Measurements from ENCODE around the gene AFAP1.

The AFAP1 gene

GRCh38 chr4:7747566-7747965 is 192.1 kb downstream of the AFAP1 start:
- no peak for DNase-seq

DNA sequence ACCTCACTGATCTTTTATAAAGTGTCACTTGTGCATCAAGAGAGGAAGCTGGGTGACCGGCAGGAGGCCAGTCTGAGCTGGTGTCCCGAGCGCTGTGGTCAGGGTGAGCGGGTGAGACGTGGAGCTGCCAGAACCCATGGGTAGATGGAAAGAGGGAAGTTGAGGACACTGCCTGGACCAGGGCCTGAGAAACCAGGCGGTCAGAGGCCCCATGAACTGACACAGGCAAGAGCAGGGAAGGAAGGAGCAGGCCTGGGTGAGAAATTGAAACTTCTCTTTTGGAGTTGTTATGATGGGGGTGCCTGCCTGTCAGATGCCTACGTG is 192.6 kb downstream of the AFAP1 start:
- DNase-seq = no peak

DNA sequence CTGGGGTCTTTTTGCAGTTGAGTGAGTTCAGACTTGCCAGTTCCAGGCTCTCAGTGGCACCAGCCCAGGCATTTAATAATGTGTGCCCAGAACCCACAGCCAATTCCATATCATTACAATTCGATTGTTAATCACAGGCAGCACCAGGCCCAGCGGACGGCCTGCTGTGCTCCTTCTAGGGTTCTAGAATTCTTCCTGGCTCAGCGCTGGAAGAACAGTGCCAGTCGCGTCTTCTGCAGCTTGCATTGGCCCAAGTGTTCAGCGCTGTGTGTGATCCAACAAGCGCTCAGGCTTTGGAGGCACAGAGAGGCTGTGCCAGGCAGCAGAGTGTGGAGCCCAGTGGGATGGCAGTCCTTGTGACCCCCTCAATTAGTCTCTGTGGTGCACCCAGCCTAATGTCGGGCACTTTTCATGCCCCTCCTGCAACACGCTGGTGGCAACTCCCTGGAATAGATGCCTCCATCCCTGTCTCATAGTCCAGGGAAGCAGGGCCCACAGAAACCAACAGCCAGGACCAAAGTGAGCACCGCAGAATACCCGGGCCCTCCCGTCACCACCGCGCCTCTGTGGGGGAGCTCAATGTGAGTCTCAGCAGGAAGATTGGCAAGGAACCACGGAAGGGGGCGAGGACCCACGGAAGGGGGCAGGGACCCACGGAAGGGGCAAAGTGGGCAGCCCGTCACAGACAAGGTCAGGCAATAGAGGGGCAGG is 193.2 kb downstream of the AFAP1 start:
- DNase-seq = no peak

- no peak for DNase-seq
Measured at GRCh38 chr4:7745301-7745885, 194.3 kb downstream of the AFAP1 start.

- no peak for DNase-seq
Measured at GRCh38 chr4:7744142-7744804, 195.4 kb downstream of the AFAP1 start.

DNA sequence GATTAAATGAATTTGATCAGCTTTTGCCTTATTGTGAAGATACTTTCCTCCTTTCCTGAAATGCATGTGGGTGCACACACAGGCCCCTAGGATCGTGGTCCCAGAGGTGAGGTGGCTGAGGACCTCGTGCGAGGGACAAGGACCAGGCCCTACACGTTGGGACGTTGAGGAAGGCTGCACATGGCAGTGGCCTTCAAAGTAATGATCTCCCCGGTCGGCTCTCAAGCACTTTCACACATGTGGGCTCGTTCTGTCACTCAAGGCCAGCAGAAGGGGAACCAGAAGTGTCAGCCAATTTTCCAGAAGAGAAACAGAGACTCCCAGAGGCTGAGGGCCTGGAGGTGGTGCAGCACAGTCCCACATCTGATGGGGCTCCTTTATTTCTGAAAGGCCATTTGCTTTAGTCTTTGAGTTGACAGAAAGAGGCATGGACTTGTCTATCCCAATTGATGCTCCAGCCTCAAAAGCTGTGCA is 196.8 kb downstream of the AFAP1 start:
- no peak for DNase-seq

DNA sequence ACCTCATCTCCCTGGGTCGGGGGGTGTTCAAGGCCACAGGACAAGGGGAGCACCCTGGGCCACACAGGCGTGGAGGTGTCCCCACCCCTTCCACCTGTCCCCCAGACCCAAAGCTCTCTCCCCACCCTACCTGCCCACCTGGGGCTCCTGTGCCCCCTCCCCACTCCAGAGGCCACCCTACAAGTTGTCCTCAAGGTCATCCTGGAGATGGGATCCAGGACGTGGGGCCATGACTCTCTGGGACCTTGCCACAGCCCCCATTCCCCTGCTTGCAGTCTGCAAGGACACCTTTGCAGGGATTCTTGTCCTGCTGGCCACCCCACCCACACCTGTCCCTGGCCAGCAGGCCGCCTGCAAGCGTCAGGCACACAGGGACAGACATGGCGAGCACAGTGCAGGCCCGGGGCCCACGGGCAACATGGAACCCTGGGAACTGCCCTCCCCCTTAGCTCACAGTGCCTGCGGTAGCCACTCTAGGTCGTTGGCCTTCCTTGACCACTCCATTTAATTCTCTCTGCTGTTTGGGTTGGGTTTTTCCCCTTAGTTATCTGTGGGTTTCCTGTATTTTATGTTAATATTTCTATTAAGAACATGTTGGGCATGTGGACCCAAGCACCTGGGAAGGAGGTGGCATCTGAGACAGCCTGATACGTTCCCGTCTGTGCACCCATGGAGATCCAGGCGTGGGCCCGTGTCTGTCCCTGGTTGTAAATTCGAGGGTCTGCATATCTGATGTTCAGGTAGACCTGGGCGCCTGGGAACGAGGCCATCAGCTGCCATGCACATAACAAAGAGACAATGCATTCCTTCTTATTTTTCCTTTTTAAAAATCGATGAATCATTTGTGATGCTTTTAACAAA is 197.5 kb downstream of the AFAP1 start:
- DNase-seq = no peak

- DNase-seq = no peak
Measured at GRCh38 chr4:7740866-7741525, 198.7 kb downstream of the AFAP1 start.

DNA sequence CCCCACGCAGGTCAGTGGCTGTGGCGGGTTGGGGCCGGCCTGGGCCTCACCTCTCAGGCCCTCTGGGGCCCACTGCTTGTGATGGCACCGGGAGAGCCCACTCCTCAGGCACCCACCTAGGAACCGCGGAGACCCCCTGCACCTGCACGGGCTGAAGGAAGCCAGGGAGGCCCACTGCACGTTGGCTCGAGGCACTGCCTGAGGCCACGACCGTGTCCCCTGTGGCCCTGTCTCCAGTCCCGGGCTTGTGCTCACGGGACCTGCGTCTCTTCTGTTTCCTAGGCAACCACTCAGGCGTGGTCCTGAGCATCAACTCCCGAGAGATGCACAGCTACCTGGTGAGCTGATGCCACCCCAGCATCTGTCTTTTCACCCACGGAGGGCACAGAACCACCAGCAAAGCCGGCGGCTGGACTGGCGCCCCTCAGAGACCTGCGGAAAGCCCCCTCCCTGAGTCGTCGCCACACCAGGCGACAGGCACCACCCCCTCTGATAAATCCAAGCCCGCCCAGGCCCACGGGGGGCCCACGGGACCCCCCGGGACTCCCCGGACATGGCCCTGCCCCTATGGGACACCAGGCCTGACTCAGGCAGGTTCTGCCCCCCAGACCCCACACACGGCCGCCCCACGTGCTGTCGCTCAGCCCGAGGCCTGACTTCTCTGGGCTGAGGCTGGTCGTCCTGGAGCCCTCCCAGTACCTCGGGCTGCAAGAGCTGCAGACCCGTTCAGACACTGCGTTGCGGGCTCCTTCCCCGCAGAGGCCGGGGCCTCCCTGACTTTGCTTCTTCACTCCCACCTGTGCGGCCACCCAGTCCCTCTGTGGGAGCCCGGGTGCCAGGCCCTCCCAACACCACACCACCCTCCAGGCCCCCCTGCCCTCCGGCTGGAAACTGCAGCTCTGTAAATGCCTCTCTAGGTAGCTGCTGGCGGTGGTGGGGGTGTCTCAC is 199.5 kb downstream of the AFAP1 start:
- no peak for DNase-seq

- no peak for DNase-seq
Measured at GRCh38 chr4:7739077-7739917, 200.4 kb downstream of the AFAP1 start.

DNA sequence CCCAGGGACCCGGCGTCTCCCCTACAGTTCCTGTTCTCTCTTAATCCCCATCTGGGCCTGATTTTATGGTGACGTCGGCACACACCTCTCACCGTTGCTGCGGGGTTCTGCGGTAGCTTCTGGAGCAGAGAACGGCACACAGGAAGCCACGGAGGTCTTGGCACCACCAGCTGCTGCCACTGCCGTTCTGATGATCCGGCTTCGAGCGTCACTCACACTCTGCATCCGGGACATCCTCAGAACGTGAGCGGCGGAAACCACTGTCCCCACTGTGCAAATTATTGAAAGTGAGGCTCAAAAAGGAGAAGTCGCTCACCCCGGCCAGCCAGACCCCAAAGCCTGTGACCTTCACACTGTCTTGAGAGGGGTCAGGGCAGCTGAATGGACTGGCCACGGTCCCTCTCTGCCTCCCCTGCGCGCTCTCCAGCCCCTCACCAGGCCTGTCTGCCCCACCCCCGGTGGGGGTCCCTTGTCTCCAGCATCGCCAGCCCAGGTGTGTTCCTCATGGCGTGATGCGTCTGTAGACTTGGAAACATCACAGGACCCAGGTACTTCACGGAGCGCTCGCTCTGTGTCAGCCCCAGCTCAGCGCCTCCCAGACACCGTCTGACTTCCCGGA is 201.1 kb downstream of the AFAP1 start:
- DNase-seq = no peak

DNA sequence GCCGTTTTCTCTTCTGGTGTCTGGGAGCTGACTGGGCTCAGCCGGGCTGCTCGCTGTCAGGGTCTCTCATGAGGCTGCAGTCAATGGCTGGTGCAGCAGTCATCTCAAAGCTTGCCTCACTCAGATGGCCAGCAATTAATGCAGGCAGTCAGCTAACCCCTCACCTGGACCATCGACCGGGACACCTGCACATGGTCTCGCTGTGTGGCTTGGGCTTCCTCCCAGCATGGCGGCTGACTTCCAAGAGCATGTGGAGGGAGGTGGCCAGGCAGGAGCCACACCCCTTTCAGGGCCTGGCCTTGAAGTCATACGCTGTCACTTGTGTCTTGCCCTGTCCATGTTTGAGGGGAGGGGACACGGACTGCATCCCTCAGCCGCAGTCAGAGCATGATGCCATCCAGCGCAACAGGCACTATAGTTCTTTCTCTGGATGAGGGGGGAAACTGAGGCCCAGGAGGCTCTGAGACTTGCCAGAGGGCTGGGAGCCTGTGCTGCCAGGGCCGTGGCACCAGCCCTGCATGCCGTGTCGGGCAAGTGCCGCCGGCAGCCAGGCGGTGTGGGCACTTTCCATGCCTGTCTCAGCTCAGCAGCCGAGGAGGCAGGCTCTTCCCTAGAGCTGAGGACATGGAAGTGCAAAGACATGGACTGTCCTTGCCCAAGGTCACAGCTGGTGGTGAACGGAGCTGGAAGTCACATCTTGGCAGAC is 201.8 kb downstream of the AFAP1 start:
- no peak for DNase-seq

- DNase-seq = no peak
Measured at GRCh38 chr4:7737268-7737645, 202.4 kb downstream of the AFAP1 start.

GRCh38 chr4:7736436-7737267 is 203.0 kb downstream of the AFAP1 start:
- no peak for DNase-seq

- DNase-seq = no peak
Measured at GRCh38 chr4:7735961-7736360, 203.7 kb downstream of the AFAP1 start.

DNA sequence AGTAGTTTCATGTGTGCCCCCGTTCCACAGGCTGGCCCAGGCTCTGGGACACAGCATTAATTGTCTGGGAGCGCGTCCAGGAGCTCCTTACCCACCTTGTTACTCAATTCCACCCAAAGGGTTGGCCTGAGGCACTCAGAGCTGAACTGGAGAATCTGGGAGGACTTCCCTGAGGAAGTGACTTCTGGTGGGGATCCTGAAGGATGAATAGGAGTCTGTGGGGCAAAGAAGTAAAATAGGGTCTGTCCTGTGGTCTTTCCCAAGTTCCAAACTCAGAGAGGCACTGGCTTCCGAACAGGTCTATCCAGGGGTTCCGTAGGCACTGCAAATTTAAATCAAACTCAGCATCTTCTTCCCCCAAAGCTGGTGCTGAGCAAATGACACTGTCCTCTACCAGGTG is 204.3 kb downstream of the AFAP1 start:
- DNase-seq = no peak

DNA sequence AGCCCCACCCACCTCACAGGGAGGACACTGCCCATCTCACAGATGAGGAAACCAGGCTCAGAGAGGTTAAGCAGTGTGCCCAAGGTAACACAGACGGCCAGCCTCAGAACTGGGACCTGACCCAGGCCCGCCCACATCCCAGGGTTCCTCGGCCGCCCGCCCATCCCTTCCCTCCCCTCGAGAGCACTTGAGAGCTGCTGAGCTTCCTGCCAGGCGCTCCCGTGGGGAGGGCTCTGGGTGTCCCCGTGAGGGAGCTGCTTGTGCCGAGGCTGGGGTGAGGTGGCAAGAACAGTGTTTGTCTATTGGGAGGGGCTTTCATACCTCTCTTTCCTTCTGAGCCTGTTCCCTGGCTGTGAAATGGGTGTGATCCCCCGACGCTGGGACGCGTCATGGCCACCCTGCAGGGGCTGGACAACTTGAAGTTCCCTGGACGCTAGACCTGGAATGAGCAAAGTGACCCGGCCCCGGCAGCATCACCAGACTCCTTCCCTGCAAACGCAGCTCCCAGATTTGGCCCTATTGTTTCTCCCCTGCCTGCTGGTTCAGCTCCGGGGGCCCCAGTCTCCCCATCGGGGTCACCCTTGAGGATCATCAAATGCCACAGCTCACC is 204.9 kb downstream of the AFAP1 start:
- no peak for DNase-seq

Measured in NCI-H69 (cell line).